Bronchial epithelial cell (primary cell): ENCODE measurements around the gene PDE2A. TPM values are rescaled to one million over a fixed set of nuclear protein-coding genes. Genes with fewer than 3 reads are reported as not detected.
"Not testable (repeated sequence)": the region's sequence is repeated elsewhere in the genome, so short reads cannot be mapped to it uniquely, and the experiment has no call there.

ENCODE experiments used
- DNase-seq: peaks from one replicate; pipeline ENCODE4 v3.0.0-alpha.2; 2010; ENCODE audit warnings: low read depth
- FAIRE-seq: peaks from 2 replicates; lab custom pipeline; 2011; peaks lifted over from hg19 to GRCh38; lab: Jason Lieb, UNC
- H3K27me3 ChIP-seq: 2 replicates; pipeline ENCODE4 v1.5.1; 2011; ENCODE audit warnings: low read length; ENCODE audit not compliant: control insufficient read depth, insufficient read depth
- H3K36me3 ChIP-seq: 2 replicates; pipeline ENCODE4 v1.5.1; 2011; ENCODE audit warnings: low read length; ENCODE audit not compliant: control insufficient read depth, insufficient read depth
- H3K4me3 ChIP-seq: 2 replicates; pipeline ENCODE4 v1.5.1; 2011; ENCODE audit warnings: mild to moderate bottlenecking, low read depth, low read length, control low read depth
- total RNA-seq: library from RNA; depleted of rRNA; stranded (reverse); fragments of >200 nt; gene quantifications from 2 replicates; pipeline ENCODE4 v1.2.1, GENCODE V29; 2014
- TF ChIP-seq, protein P1 (sequence below): IDR thresholded peaks from 2 replicates; pipeline ENCODE4 v1.5.1; 2011; ENCODE audit warnings: mild to moderate bottlenecking, moderate library complexity, low read length, control low read depth, inconsistent platforms; ENCODE audit not compliant: insufficient read depth, severe bottlenecking

The PDE2A gene
- total RNA-seq, 1 donor from 2014 or later = 1.6 TPM

DNA sequence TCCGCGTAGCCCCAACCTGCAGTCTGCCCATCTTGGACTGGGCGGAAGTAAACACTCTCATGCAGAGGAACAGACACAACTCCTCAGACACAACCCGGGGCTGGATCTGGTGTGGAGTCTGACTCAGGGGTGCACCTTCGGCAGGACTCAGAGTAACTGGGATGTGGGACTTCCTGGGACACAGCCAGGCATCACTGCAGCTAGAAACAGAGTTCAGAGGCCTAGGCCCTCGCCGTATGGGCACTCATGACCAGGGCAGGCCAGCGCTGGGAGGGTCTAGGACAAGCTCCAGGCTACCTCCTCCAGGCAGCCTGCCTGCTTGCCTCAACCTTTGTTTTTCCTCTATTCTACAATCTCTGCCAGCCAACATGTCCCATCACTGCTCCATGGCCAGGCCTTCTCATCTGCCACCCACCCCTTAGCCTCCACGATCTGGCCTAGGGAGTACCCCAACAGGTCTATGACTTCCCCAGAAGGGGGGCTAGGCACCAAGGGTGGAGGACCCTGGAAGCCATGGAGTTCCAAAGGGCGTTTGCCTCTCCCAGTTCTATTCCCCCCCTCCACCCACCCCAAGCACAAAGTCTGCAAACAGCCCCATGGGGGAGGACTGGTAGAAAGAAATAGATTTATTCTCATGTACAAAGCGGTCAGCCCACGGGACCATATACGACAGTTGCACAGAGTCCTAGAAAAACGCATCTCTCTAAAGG lies 98.5 kb downstream of the PDE2A start:
- TF ChIP-seq, protein P1, sequence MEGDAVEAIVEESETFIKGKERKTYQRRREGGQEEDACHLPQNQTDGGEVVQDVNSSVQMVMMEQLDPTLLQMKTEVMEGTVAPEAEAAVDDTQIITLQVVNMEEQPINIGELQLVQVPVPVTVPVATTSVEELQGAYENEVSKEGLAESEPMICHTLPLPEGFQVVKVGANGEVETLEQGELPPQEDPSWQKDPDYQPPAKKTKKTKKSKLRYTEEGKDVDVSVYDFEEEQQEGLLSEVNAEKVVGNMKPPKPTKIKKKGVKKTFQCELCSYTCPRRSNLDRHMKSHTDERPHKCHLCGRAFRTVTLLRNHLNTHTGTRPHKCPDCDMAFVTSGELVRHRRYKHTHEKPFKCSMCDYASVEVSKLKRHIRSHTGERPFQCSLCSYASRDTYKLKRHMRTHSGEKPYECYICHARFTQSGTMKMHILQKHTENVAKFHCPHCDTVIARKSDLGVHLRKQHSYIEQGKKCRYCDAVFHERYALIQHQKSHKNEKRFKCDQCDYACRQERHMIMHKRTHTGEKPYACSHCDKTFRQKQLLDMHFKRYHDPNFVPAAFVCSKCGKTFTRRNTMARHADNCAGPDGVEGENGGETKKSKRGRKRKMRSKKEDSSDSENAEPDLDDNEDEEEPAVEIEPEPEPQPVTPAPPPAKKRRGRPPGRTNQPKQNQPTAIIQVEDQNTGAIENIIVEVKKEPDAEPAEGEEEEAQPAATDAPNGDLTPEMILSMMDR = no peak
- DNase-seq = no peak
- no peak for FAIRE-seq
- Histone ChIP-seq H3K4me3 (no peak overlapping the region), H3K27me3 (no peaks in the 10 kb centered on the region), H3K36me3 (no peaks in the 10 kb centered on the region)

DNA sequence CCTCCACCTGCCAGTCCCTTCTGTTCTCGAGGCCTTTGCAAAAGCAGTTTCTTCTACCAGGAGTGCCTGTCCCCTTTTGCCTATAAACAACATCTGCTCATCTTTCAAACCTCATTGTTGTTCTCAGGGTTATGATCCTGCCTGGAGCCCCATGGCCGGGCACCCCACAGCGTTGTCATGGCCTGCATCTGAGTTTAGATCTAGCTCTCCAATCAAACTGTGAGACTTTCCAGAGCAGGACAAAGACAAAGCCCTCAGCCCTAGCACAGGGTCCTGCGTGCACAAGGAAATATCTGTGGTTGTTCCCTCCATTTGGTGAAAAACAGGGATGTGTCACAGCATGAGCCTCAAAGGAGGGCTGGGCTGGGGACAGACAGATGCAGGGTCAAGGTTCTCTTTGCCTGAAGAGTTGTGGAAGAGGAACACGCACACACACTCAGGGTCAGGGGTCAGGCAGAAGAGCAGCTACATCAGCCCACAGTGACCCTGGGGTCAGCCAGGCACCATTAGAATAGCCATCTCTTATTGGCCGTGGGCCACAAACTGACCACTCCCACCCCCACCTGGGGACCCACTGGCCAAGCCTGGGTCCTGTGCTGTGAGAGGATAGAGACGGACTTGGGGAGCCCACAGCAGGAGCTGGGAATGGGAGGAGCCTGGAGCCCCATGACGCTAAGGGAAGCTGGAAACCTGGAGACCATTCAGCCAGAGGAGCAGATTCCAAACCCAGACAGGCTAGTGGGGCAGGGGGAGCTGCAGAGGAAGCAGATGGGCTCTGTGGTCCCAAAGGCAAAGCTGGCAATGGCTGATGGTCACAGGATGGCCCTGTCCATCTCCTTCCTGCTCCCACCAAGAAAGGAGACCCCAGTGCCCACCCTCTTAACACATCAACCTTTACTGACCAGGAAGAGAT lies 99.4 kb downstream of the PDE2A start:
- Histone ChIP-seq H3K4me3 (no peak overlapping the region), H3K27me3 (no peaks in the 10 kb centered on the region), H3K36me3 (no peaks in the 10 kb centered on the region)
- TF ChIP-seq, protein P1 = no peak
- FAIRE-seq (peak; percentile 40), DNase-seq (no peak)

DNA sequence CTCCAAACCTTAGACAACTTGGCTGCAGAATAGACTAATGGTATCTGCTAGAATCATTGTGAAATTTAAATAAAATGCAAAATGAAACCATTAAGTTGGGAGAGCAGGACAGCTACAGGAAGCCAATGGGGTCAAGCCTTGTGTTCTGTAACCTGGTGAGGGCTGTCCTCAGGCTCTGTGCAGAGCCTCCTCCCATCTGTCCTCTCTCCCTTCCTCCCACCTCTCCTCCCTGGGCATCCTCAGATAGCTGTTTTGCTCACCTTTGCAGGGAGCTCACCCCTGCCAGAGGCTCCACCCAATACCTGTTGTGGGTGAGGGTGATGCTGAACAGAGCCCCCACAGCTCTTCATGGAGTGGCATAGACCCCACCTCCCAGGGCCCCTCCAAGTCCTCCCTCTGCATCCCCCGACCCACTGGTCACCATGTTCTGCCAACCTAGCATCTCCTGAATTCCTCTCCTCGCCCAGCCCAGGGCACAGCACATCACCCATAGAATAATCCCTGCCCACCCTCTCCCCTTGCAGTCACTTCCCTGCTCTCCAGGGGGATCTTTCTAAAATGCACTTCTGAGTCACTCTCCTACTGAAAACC lies 100.3 kb downstream of the PDE2A start:
- TF ChIP-seq, protein P1 = no peak
- DNase-seq (no peak), FAIRE-seq (no peak)
- H3K27me3 ChIP-seq = no peaks in the 10 kb centered on the region
- no peak overlapping the region for H3K4me3 ChIP-seq
- no peaks in the 10 kb centered on the region for H3K36me3 ChIP-seq

DNA sequence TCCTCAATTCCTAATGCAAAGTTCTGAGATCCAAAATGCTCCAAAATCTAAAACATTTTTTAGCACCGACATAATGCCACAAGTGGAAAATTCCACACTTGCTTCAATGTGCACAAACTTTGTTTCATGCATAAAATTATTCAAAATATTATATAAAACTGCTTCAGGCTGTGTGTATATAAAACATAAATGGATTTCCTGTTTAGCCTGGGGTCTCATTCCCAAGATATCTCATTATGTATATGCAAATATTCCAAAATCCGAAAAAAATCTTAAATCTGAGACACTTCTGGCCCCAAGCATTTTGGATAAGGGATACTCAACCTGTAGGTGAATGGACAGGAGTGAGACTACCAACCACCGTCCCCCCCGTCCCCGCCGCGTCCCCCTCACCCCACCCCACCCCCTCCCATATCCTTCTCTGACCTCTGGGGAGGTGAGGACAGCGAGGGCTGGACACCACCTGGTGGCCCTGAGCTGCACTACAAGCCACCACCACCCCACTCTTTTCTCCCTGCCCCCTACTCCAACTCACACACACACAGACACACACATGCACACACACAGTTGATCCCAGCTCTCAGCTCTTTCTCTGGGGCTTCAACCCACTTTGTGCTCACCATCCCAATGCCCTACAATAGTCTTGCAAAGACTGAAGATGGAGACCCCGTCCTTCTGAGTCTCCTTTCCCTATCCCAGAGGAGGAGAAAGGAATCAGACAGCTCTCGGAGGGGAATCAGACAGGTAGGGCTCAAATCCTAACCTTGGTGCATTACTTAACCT lies 101.0 kb downstream of the PDE2A start:
- FAIRE-seq (no peak), DNase-seq (peak; percentile 35)
- TF ChIP-seq, protein P1 = peak; percentile 79
- Histone ChIP-seq H3K27me3 (no peaks in the 10 kb centered on the region), H3K4me3 (no peak overlapping the region), H3K36me3 (no peaks in the 10 kb centered on the region)

DNA sequence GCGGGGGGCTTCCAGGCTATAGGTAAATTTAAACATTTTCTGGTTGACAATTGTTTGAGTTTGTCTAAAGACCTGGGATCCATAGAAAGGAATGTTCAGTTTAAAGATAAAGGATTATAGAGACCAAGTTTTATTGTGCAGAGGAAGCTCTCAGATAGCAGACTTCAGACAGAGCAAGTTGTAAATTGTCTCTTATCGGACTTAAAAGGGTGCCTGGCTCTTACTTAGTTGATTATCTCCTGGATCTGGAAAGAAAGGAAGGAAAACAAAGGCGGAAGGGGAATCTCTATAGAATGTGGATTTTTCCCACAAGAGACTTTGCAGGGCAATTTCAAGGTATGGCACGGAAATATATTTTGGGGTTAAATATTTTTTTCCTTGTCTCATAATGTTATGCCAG lies 101.7 kb downstream of the PDE2A start:
- H3K36me3 ChIP-seq, H3K4me3 ChIP-seq, DNase-seq, FAIRE-seq, H3K27me3 ChIP-seq: not testable (repeated sequence)
